ENCODE data around the gene FRMD5. TPM values are rescaled to one million over a fixed set of nuclear protein-coding genes. Genes with fewer than 3 reads are reported as not detected.

FRMD5 gene
- total and polyA plus RNA-seq, 2 donors (not counting 1 experiment from before 2014, with no cell fraction given) = not detected

DNA sequence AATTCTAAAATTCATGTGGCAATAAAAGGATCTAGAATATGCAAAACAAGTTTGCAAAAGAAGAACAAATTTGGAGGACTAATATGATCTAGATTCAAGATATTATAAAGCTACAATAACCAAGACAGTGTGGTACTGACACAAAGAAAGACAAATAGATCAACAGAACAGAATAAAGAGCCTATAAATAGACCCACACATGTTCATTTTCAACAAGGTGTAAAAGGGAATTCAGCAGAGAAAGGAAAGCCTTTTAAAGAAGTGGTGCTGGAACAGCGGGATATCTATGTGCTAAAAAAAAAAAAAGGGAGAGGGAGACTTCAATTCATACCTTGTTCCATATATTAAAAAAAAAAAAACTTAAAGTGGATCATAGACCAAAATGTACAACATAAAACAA is 219.3 kb downstream of the FRMD5 start:
- H3K9ac ChIP-seq (ENCODE audit: low read length) = no peak overlapping the region
- no peak overlapping the region for H3K27ac ChIP-seq (ENCODE audit: low read length in 2 of 2)
- H3K36me3 ChIP-seq (replicated peaks in 1 of 2; ENCODE audit: control extremely low read depth in 1 of 2, control insufficient read depth in 1 of 2, extremely low read depth in 1 of 2, insufficient read depth in 2 of 2, low read length in 1 of 2) = no peaks in the 10 kb centered on the region
- TF ChIP-seq, protein P1, sequence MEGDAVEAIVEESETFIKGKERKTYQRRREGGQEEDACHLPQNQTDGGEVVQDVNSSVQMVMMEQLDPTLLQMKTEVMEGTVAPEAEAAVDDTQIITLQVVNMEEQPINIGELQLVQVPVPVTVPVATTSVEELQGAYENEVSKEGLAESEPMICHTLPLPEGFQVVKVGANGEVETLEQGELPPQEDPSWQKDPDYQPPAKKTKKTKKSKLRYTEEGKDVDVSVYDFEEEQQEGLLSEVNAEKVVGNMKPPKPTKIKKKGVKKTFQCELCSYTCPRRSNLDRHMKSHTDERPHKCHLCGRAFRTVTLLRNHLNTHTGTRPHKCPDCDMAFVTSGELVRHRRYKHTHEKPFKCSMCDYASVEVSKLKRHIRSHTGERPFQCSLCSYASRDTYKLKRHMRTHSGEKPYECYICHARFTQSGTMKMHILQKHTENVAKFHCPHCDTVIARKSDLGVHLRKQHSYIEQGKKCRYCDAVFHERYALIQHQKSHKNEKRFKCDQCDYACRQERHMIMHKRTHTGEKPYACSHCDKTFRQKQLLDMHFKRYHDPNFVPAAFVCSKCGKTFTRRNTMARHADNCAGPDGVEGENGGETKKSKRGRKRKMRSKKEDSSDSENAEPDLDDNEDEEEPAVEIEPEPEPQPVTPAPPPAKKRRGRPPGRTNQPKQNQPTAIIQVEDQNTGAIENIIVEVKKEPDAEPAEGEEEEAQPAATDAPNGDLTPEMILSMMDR (IDR thresholded peaks at IDR 0.05) = no peak
- TF ChIP-seq EZH2 (IDR thresholded peaks at IDR 0.05; ENCODE audit: borderline replicate concordance, insufficient read depth, low read depth, low read length, poor library complexity, severe bottlenecking) = no peak
- H3K4me3 ChIP-seq (ENCODE audit: control extremely low read depth in 1 of 5, extremely low read depth in 1 of 5, insufficient read depth in 1 of 5, low read depth in 2 of 5, low read length in 4 of 5) = no peak overlapping the region
- DNase-seq (no peak), ATAC-seq (ENCODE audit: low read depth) (no peak)
- CTCF ChIA-PET = no interaction called here
- H3K27me3 Mint-ChIP-seq = peaks cover 4% of the 10 kb centered on the region
- no peak overlapping the region for H3K4me3 Mint-ChIP-seq
- H3K4me2 ChIP-seq (replicated peaks; ENCODE audit: low read depth, low read length, poor library complexity, severe bottlenecking) = no peak overlapping the region
- H3K9me3 ChIP-seq (ENCODE audit: control extremely low read depth in 1 of 3, control insufficient read depth in 2 of 3, insufficient read depth in 1 of 3, low read length in 2 of 3) = peaks cover 4 to 8% (median 5%) of the 10 kb centered on the region in 3 donors
- POLR2A ChIA-PET = no interaction called here
- H3K9me3 Mint-ChIP-seq (ENCODE audit: insufficient read depth) = peaks cover 3% of the 10 kb centered on the region
- no peaks in the 10 kb centered on the region for H4K20me1 ChIP-seq (ENCODE audit: control insufficient read depth, insufficient read depth, low read length, poor library complexity, severe bottlenecking)
- intact Hi-C loops (cut with micrococcal nuclease) = no loop called here
- H2AFZ ChIP-seq (ENCODE audit: insufficient read depth, low read depth, low read length, poor library complexity, severe bottlenecking) = no peak overlapping the region
- H3K27me3 ChIP-seq (replicated peaks in 1 of 4; ENCODE audit: control extremely low read depth in 1 of 4, control insufficient read depth in 3 of 4, insufficient read depth in 4 of 4, low read length in 3 of 4) = peaks cover 0 to 5% (median 1%) of the 10 kb centered on the region in 4 experiments
- no CpG with 5 or more reads among the region's 1 CpG for WGBS (ENCODE audit: insufficient coverage)
- H3K4me1 ChIP-seq (ENCODE audit: control insufficient read depth in 2 of 2, insufficient read depth in 2 of 2, low read length in 2 of 2) = peaks cover 3 to 10% of the 10 kb centered on the region in 2 donors
- no peak overlapping the region for H3K27ac Mint-ChIP-seq
- no peaks in the 10 kb centered on the region for H3K79me2 ChIP-seq (ENCODE audit: control insufficient read depth, insufficient read depth, low read length)
- H3K4me1 Mint-ChIP-seq = peaks cover 19% of the 10 kb centered on the region

DNA sequence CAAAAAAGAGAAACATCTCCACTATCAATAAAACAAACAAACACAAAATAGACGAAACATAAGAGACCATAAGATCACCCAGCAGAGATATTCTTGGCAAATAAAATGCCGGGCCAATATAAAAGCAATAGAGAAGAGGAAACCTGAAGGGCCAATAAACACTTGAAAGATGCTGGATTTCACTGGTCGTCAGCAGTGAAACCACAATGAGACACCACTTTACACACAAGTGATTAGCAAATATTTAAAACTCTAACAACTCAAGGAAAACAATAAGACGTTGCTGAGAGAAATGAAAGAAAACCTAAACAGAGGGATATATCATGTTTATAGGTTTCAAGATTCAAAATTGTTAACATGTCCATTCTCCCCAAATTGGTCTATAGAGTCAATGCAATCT is 219.7 kb downstream of the FRMD5 start:
- peaks cover 4% of the 10 kb centered on the region for H3K27me3 Mint-ChIP-seq
- H3K9me3 Mint-ChIP-seq (ENCODE audit: insufficient read depth) = peaks cover 3% of the 10 kb centered on the region
- no peak for ATAC-seq (ENCODE audit: low read depth)
- no CpG with 5 or more reads among the region's 4 CpGs for WGBS (ENCODE audit: insufficient coverage)
- H3K27ac Mint-ChIP-seq = no peak overlapping the region
- peaks cover 0 to 5% (median 1%) of the 10 kb centered on the region in 4 experiments for H3K27me3 ChIP-seq (replicated peaks in 1 of 4; ENCODE audit: control extremely low read depth in 1 of 4, control insufficient read depth in 3 of 4, insufficient read depth in 4 of 4, low read length in 3 of 4)
- H3K4me2 ChIP-seq (replicated peaks; ENCODE audit: low read depth, low read length, poor library complexity, severe bottlenecking) = no peak overlapping the region
- H3K4me1 ChIP-seq (ENCODE audit: control insufficient read depth in 2 of 2, insufficient read depth in 2 of 2, low read length in 2 of 2) = peaks cover 3 to 10% of the 10 kb centered on the region in 2 donors
- no peaks in the 10 kb centered on the region for H3K79me2 ChIP-seq (ENCODE audit: control insufficient read depth, insufficient read depth, low read length)
- peaks cover 19% of the 10 kb centered on the region for H3K4me1 Mint-ChIP-seq
- no peak overlapping the region for H3K9ac ChIP-seq (ENCODE audit: low read length)
- H4K20me1 ChIP-seq (ENCODE audit: control insufficient read depth, insufficient read depth, low read length, poor library complexity, severe bottlenecking) = no peaks in the 10 kb centered on the region
- no peak overlapping the region for H3K4me3 ChIP-seq (ENCODE audit: control extremely low read depth in 1 of 5, extremely low read depth in 1 of 5, insufficient read depth in 1 of 5, low read depth in 2 of 5, low read length in 4 of 5)
- H3K27ac ChIP-seq (ENCODE audit: low read length in 2 of 2) = no peak overlapping the region
- no peak for TF ChIP-seq EZH2 (IDR thresholded peaks at IDR 0.05; ENCODE audit: borderline replicate concordance, insufficient read depth, low read depth, low read length, poor library complexity, severe bottlenecking)
- TF ChIP-seq, protein P1 (IDR thresholded peaks at IDR 0.05) = no peak
- ChIA-PET POLR2A (no interaction called here), CTCF (no interaction called here)
- H2AFZ ChIP-seq (ENCODE audit: insufficient read depth, low read depth, low read length, poor library complexity, severe bottlenecking) = no peak overlapping the region
- intact Hi-C loops (cut with micrococcal nuclease) = no loop called here
- H3K9me3 ChIP-seq (ENCODE audit: control extremely low read depth in 1 of 3, control insufficient read depth in 2 of 3, insufficient read depth in 1 of 3, low read length in 2 of 3) = peaks cover 4 to 8% (median 5%) of the 10 kb centered on the region in 3 donors
- no peaks in the 10 kb centered on the region for H3K36me3 ChIP-seq (replicated peaks in 1 of 2; ENCODE audit: control extremely low read depth in 1 of 2, control insufficient read depth in 1 of 2, extremely low read depth in 1 of 2, insufficient read depth in 2 of 2, low read length in 1 of 2)
- no peak for DNase-seq
- no peak overlapping the region for H3K4me3 Mint-ChIP-seq
